Measurements from ENCODE around the gene STAT5A.

STAT5A gene

GRCh38 chr17:42274812-42275526 is 13.3 kb upstream of the STAT5A start:
- Histone ChIP-seq H3K9me3 (ENCODE audit: control insufficient read depth, insufficient read depth, low read depth, low read length) (no peaks in the 10 kb centered on the region), H3K36me3 (ENCODE audit: control insufficient read depth in 2 of 2, insufficient read depth in 1 of 2, low read length in 2 of 2) (no peaks in the 10 kb centered on the region), H3K27ac (ENCODE audit: extremely low read depth, low read depth, low read length) (peak overlapping the region; percentile 85; the same call in 1 of the 2 replicates), H3K4me1 (ENCODE audit: control insufficient read depth, insufficient read depth, low read length) (peaks cover 44% of the 10 kb centered on the region), H3K4me3 (ENCODE audit: low read depth, low read length) (peak overlapping the region; percentile 84)
- POLR2A ChIA-PET, result interaction anchor here (0.6 to 1.7 kb wide), 7 partner anchors 10 to 280 kb away, joined by 3 to 11 read pairs (median 4); no protein-coding TSS in a partner anchor
- CTCF ChIA-PET, result interaction anchor here (0.7 to 1.8 kb wide), 4 partner anchors 47 to 570 kb away, joined by 3 to 9 read pairs (median 4); no protein-coding TSS in a partner anchor
- TF ChIP-seq SETDB1 (IDR thresholded peaks at IDR 0.05; ENCODE audit: insufficient read length, low read length) (no peak), BCL11A (tag by site-specific recombination; IDR thresholded peaks at IDR 0.05; ENCODE audit: low read depth) (no peak), ZNF174 (tag by site-specific recombination; IDR thresholded peaks at IDR 0.05) (no peak), ZNF239 (tag by site-specific recombination; IDR thresholded peaks at IDR 0.05) (no peak), ZNF37A (tag by site-specific recombination; IDR thresholded peaks at IDR 0.05) (no peak), IKZF3 (tag by site-specific recombination; IDR thresholded peaks at IDR 0.05) (peak; percentile 62; the same call in 1 of the 2 replicates), ZNF626 (tag by site-specific recombination; IDR thresholded peaks at IDR 0.05) (no peak), FEZF1 (tag by site-specific recombination; IDR thresholded peaks at IDR 0.05) (peak; percentile 65; the same call in 1 of the 2 replicates), KLF8 (tag by site-specific recombination; IDR thresholded peaks at IDR 0.05) (no peak), ZNF366 (tag by site-specific recombination; conservative IDR thresholded peaks at IDR 0.05) (peak; percentile 80), ZNF266 (tag by site-specific recombination; IDR thresholded peaks at IDR 0.05; ENCODE audit: low read depth) (no peak), TSHZ1 (tag by site-specific recombination; IDR thresholded peaks at IDR 0.05; ENCODE audit: borderline replicate concordance) (no peak), ZEB2 (tag by site-specific recombination; IDR thresholded peaks at IDR 0.05) (peak; percentile 31; the same call in 1 of the 2 replicates), PRDM1 (tag by site-specific recombination; IDR thresholded peaks at IDR 0.05) (peak; percentile 27; the same call in 1 of the 2 replicates), ZNF610 (tag by site-specific recombination; IDR thresholded peaks at IDR 0.05; ENCODE audit: borderline replicate concordance) (no peak), TCF7L2 (IDR thresholded peaks at IDR 0.05; ENCODE audit: borderline replicate concordance, low read depth, low read length) (peak; percentile 27; the same call in 1 of the 2 replicates), KLF17 (tag by site-specific recombination; IDR thresholded peaks at IDR 0.05) (0 out of 2 replicates have a peak, but pooled peaks have one; percentile 18), ZBTB17 (tag by site-specific recombination; IDR thresholded peaks at IDR 0.05) (no peak), ZNF449 (tag by site-specific recombination; IDR thresholded peaks at IDR 0.05) (no peak), ZNF629 (tag by site-specific recombination; IDR thresholded peaks at IDR 0.05) (peak; percentile 45), ZNF670 (tag by site-specific recombination; IDR thresholded peaks at IDR 0.05; ENCODE audit: low read depth) (no peak)
- TF ChIP-seq, protein P1, sequence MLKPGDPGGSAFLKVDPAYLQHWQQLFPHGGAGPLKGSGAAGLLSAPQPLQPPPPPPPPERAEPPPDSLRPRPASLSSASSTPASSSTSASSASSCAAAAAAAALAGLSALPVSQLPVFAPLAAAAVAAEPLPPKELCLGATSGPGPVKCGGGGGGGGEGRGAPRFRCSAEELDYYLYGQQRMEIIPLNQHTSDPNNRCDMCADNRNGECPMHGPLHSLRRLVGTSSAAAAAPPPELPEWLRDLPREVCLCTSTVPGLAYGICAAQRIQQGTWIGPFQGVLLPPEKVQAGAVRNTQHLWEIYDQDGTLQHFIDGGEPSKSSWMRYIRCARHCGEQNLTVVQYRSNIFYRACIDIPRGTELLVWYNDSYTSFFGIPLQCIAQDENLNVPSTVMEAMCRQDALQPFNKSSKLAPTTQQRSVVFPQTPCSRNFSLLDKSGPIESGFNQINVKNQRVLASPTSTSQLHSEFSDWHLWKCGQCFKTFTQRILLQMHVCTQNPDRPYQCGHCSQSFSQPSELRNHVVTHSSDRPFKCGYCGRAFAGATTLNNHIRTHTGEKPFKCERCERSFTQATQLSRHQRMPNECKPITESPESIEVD (tag by site-specific recombination; IDR thresholded peaks at IDR 0.05), result peak; percentile 75
- TF ChIP-seq, protein P2, sequence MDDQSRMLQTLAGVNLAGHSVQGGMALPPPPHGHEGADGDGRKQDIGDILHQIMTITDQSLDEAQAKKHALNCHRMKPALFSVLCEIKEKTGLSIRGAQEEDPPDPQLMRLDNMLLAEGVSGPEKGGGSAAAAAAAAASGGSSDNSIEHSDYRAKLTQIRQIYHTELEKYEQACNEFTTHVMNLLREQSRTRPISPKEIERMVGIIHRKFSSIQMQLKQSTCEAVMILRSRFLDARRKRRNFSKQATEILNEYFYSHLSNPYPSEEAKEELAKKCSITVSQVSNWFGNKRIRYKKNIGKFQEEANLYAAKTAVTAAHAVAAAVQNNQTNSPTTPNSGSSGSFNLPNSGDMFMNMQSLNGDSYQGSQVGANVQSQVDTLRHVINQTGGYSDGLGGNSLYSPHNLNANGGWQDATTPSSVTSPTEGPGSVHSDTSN (CRISPR knock-in tag; IDR thresholded peaks at IDR 0.05), result no peak
- TF ChIP-seq, protein P3, sequence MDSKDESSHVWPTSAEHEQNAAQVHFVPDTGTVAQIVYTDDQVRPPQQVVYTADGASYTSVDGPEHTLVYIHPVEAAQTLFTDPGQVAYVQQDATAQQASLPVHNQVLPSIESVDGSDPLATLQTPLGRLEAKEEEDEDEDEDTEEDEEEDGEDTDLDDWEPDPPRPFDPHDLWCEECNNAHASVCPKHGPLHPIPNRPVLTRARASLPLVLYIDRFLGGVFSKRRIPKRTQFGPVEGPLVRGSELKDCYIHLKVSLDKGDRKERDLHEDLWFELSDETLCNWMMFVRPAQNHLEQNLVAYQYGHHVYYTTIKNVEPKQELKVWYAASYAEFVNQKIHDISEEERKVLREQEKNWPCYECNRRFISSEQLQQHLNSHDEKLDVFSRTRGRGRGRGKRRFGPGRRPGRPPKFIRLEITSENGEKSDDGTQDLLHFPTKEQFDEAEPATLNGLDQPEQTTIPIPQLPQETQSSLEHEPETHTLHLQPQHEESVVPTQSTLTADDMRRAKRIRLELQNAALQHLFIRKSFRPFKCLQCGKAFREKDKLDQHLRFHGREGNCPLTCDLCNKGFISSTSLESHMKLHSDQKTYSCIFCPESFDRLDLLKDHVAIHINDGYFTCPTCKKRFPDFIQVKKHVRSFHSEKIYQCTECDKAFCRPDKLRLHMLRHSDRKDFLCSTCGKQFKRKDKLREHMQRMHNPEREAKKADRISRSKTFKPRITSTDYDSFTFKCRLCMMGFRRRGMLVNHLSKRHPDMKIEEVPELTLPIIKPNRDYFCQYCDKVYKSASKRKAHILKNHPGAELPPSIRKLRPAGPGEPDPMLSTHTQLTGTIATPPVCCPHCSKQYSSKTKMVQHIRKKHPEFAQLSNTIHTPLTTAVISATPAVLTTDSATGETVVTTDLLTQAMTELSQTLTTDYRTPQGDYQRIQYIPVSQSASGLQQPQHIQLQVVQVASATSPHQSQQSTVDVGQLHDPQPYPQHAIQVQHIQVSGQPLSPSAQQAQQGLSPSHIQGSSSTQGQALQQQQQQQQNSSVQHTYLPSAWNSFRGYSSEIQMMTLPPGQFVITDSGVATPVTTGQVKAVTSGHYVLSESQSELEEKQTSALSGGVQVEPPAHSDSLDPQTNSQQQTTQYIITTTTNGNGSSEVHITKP (tag by site-specific recombination; IDR thresholded peaks at IDR 0.05), result no peak
